ENCODE measurements around the gene KLRC2. TPM values are rescaled to one million over a fixed set of nuclear protein-coding genes. Genes with fewer than 3 reads are reported as not detected.
"Not testable (repeated sequence)": the region's sequence is repeated elsewhere in the genome, so short reads cannot be mapped to it uniquely, and the experiment has no call there.

Gene KLRC2
- total RNA-seq, 2 donors from 2014 or later = not detected

DNA sequence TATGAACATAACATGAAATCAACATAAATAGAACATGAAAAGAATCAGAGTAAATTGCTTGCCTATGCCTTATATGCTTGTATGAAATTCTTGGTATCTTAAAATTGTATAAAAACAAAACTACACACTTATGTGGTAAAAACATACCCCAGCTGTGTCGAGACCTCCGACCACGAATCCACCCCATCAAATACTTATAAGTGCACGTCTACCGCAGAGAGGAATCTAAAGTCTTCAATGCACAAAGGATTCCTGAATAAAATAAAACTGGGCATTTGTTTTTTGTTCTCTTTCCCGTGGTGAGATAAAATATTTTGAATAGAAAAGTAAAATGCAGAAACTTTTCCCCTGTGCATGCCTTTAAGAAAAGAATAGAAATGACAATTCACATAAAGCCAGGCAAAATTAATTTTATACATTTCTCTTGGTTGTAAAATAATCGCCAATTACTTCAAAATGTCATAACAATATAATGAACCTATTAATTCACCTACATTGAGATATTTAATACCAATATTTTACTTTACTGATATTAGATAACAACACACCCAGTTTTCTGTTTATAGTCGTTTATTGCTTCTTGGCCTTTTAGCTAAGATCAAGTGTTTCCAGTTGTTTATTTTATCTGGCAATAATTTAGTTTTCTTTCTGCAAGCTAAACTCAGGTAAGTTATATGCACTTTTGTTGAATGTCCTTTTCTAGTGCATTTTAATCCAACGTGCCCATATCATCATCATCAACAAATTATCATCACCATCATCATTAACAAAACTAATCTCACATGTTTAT, 47.0 kb downstream of the KLRC2 start:
- no peaks in the 10 kb centered on the region for H3K27me3 ChIP-seq (ENCODE audit: control insufficient read depth, insufficient read depth, low read length, poor library complexity, severe bottlenecking)
- Mint-ChIP-seq H3K36me3 (ENCODE audit: low read depth) (no peaks in the 10 kb centered on the region), H3K9me3 (peaks cover 5% of the 10 kb centered on the region), H3K4me1 (no peaks in the 10 kb centered on the region), H3K27me3 (ENCODE audit: insufficient read depth) (no peaks in the 10 kb centered on the region), H3K4me3 (no peak overlapping the region), H3K27ac (no peak overlapping the region)
- no peak for DNase-seq
- H3K36me3 ChIP-seq (ENCODE audit: control insufficient read depth, insufficient read depth, low read length) = no peaks in the 10 kb centered on the region
- no peaks in the 10 kb centered on the region for H3K9me3 ChIP-seq (ENCODE audit: control insufficient read depth, low read length)
- TF ChIP-seq, protein P1, sequence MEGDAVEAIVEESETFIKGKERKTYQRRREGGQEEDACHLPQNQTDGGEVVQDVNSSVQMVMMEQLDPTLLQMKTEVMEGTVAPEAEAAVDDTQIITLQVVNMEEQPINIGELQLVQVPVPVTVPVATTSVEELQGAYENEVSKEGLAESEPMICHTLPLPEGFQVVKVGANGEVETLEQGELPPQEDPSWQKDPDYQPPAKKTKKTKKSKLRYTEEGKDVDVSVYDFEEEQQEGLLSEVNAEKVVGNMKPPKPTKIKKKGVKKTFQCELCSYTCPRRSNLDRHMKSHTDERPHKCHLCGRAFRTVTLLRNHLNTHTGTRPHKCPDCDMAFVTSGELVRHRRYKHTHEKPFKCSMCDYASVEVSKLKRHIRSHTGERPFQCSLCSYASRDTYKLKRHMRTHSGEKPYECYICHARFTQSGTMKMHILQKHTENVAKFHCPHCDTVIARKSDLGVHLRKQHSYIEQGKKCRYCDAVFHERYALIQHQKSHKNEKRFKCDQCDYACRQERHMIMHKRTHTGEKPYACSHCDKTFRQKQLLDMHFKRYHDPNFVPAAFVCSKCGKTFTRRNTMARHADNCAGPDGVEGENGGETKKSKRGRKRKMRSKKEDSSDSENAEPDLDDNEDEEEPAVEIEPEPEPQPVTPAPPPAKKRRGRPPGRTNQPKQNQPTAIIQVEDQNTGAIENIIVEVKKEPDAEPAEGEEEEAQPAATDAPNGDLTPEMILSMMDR (conservative IDR thresholded peaks at IDR 0.05) = no peak
- H3K9ac ChIP-seq (ENCODE audit: extremely low read depth, low read length, poor library complexity, severe bottlenecking) = no peak overlapping the region
- no peak overlapping the region for H3K4me3 ChIP-seq (ENCODE audit: low read length)
- WGBS, 2 experiments (ENCODE audit: insufficient coverage in 1 of 2, insufficient read length in 1 of 2) = 67 to 92% methylated on average over 1 to 9 of the region's 9 CpGs
- H3K27ac ChIP-seq (ENCODE audit: low read depth, low read length) = no peak overlapping the region
- no peaks in the 10 kb centered on the region for H3K4me1 ChIP-seq (ENCODE audit: control insufficient read depth, insufficient read depth, low read length)

DNA sequence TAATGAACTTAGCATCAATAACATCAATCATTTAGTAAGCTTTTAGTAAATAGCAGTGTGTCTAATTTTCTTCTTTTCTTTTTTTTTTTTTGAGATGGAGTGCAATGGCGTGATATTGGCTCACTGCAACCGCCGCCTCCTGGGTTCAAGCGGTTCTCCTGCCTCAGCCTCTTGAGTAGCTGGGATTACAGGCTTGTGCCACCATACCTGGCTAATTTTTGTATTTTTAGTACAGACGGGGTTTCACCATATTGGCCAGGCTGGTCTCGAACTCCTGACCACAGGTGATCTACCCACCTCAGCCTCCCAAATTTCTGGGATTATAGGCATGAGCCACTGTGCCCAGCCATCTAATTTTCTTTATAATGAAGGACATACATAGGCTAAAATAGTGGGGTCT, 48.3 kb downstream of the KLRC2 start:
- not testable (repeated sequence) for H3K4me3 ChIP-seq (ENCODE audit: low read length)

GRCh38 chr12:10386857-10387256, 49.0 kb downstream of the KLRC2 start:
- WGBS, 2 experiments (ENCODE audit: insufficient coverage in 1 of 2, insufficient read length in 1 of 2) = 74 to 86% methylated on average over 1 of the region's 1 CpG
- Histone ChIP-seq H3K36me3 (ENCODE audit: control insufficient read depth, insufficient read depth, low read length) (no peaks in the 10 kb centered on the region), H3K27me3 (ENCODE audit: control insufficient read depth, insufficient read depth, low read length, poor library complexity, severe bottlenecking) (no peaks in the 10 kb centered on the region), H3K9me3 (ENCODE audit: control insufficient read depth, low read length) (no peaks in the 10 kb centered on the region), H3K27ac (ENCODE audit: low read depth, low read length) (no peak overlapping the region), H3K4me3 (ENCODE audit: low read length) (no peak overlapping the region), H3K9ac (ENCODE audit: extremely low read depth, low read length, poor library complexity, severe bottlenecking) (no peak overlapping the region), H3K4me1 (ENCODE audit: control insufficient read depth, insufficient read depth, low read length) (no peaks in the 10 kb centered on the region)
- Mint-ChIP-seq H3K4me1 (no peaks in the 10 kb centered on the region), H3K4me3 (no peak overlapping the region), H3K27me3 (ENCODE audit: insufficient read depth) (no peaks in the 10 kb centered on the region), H3K27ac (no peak overlapping the region), H3K36me3 (ENCODE audit: low read depth) (no peaks in the 10 kb centered on the region), H3K9me3 (peaks cover 9% of the 10 kb centered on the region)
- DNase-seq = no peak
- TF ChIP-seq, protein P1 (conservative IDR thresholded peaks at IDR 0.05) = no peak

More for the DNA sequence above, 48.3 kb downstream of the KLRC2 start:
- H3K36me3 Mint-ChIP-seq (ENCODE audit: low read depth); H3K27ac ChIP-seq (ENCODE audit: low read depth, low read length); H3K27ac Mint-ChIP-seq; H3K9ac ChIP-seq (ENCODE audit: extremely low read depth, low read length, poor library complexity, severe bottlenecking); H3K27me3 ChIP-seq (ENCODE audit: control insufficient read depth, insufficient read depth, low read length, poor library complexity, severe bottlenecking); H3K4me1 ChIP-seq (ENCODE audit: control insufficient read depth, insufficient read depth, low read length); H3K4me1 Mint-ChIP-seq; H3K36me3 ChIP-seq (ENCODE audit: control insufficient read depth, insufficient read depth, low read length); H3K9me3 Mint-ChIP-seq; H3K4me3 Mint-ChIP-seq; H3K9me3 ChIP-seq (ENCODE audit: control insufficient read depth, low read length); DNase-seq; H3K27me3 Mint-ChIP-seq (ENCODE audit: insufficient read depth): not testable (repeated sequence)
- WGBS, 2 experiments (ENCODE audit: insufficient coverage in 1 of 2, insufficient read length in 1 of 2) = 95 to 96% methylated on average over 6 of the region's 6 CpGs

Measured in endodermal cell (in vitro differentiated cells).